Osteocyte (in vitro differentiated cells): ENCODE measurements around the gene IMMP2L. TPM values are rescaled to one million over a fixed set of nuclear protein-coding genes. Genes with fewer than 3 reads are reported as not detected.
"Not testable (repeated sequence)": the region's sequence is repeated elsewhere in the genome, so short reads cannot be mapped to it uniquely, and the experiment has no call there.

Source experiments
- DNase-seq: peaks from one replicate; pipeline ENCODE4 v3.0.0; 2021; ENCODE audit warnings: mixed read lengths; ENCODE audit not compliant: unreplicated experiment; ENCODE audit errors: extremely low spot score
- H3K27ac Mint-ChIP-seq: one replicate; pipeline ENCODE4 v1.8.0; 2021; ENCODE audit warnings: mild to moderate bottlenecking, mixed read lengths; ENCODE audit not compliant: unreplicated experiment
- H3K27me3 Mint-ChIP-seq: one replicate; pipeline ENCODE4 v1.8.0; 2021; ENCODE audit warnings: mixed read lengths; ENCODE audit not compliant: unreplicated experiment
- H3K36me3 Mint-ChIP-seq: one replicate; pipeline ENCODE4 v1.8.0; 2021; ENCODE audit warnings: mixed read lengths; ENCODE audit not compliant: unreplicated experiment
- H3K4me1 Mint-ChIP-seq: one replicate; pipeline ENCODE4 v1.8.0; 2021; ENCODE audit warnings: mixed read lengths; ENCODE audit not compliant: unreplicated experiment
- H3K4me3 Mint-ChIP-seq: one replicate; pipeline ENCODE4 v1.8.0; 2021; ENCODE audit warnings: mild to moderate bottlenecking, moderate library complexity, mixed read lengths; ENCODE audit not compliant: unreplicated experiment
- H3K9me3 Mint-ChIP-seq: one replicate; pipeline ENCODE4 v1.8.0; 2021; ENCODE audit warnings: mixed read lengths; ENCODE audit not compliant: unreplicated experiment
- long read RNA-seq: library from polyadenylated mRNA; unstranded; transcript quantifications from one replicate; pipeline ENCODE4 v2.0.0, GENCODE V29; 2021
- total RNA-seq: library from RNA; stranded (reverse); gene quantifications from 2 replicates; pipeline ENCODE4 v1.2.1, GENCODE V29; 2021
- TF ChIP-seq, protein P1 (sequence below): fragments of 200-600 bp; sonication (generic); IDR thresholded peaks from 2 replicates; pipeline ENCODE4 v1.5.0; 2021; ENCODE audit warnings: antibody characterized with exemption, mild to moderate bottlenecking, moderate library complexity

The IMMP2L gene
- 15.6 and 18.5 TPM in 2 replicates for total RNA-seq
- long read RNA-seq, partial matches to known transcripts = 1 of 10 reads
- long read RNA-seq, other reads (novel, unspliced or antisense) = 9 of 10 reads

GRCh38 chr7:111561904-111562732, at the start of gene IMMP2L:
IMMP2L (minus strand) TSS chr7:111562492.
- DNase-seq = peak; percentile 95
- Mint-ChIP-seq H3K27ac (peak within 1 kb of the TSS; percentile 88), H3K36me3 (peaks cover 6% of the 10 kb centered on the region), H3K27me3 (peaks cover 5% of the 10 kb centered on the region), H3K9me3 (no peaks in the 10 kb centered on the region), H3K4me1 (peaks cover 42% of the 10 kb centered on the region), H3K4me3 (peak within 1 kb of the TSS; percentile 77)
- TF ChIP-seq, protein P1, sequence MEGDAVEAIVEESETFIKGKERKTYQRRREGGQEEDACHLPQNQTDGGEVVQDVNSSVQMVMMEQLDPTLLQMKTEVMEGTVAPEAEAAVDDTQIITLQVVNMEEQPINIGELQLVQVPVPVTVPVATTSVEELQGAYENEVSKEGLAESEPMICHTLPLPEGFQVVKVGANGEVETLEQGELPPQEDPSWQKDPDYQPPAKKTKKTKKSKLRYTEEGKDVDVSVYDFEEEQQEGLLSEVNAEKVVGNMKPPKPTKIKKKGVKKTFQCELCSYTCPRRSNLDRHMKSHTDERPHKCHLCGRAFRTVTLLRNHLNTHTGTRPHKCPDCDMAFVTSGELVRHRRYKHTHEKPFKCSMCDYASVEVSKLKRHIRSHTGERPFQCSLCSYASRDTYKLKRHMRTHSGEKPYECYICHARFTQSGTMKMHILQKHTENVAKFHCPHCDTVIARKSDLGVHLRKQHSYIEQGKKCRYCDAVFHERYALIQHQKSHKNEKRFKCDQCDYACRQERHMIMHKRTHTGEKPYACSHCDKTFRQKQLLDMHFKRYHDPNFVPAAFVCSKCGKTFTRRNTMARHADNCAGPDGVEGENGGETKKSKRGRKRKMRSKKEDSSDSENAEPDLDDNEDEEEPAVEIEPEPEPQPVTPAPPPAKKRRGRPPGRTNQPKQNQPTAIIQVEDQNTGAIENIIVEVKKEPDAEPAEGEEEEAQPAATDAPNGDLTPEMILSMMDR = peak; percentile 50

DNA sequence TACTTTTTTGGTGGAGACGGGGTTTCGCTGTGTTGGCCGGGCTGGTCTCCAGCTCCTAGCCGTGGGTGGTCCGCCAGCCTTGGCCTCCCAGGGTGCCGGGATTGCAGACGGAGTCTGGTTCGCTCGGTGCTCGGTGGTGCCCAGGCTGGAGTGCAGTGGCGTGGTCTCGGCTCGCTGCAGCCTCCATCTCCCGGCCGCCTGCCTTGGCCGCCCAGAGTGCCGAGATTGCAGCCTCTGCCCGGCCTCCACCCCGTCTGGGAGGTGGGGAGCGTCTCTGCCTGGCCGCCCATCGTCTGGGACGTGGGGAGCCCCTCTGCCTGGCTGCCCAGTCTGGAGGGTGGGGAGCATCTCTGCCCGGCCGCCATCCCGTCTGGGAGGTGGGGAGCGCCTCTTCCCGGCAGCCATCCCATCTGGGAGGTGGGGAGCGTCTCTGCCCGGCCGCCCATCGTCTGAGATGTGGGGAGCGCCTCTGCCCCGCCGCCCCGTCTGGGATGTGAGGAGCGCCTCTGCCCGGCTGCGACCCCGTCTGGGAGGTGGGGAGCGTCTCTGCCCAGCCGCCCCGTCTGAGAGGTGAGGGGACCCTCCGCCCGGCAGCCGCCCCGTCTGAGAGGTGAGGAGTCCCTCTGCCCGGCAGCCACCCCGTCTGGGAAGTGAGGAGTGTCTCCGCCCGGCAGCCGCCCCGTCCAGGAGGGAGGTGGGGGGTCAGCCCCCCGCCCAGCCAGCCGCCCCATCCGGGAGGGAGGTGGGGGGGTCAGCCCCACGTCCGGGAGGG, 47.4 kb upstream of the IMMP2L start:
- not testable (repeated sequence) for DNase-seq, H3K27ac Mint-ChIP-seq, H3K4me1 Mint-ChIP-seq, H3K4me3 Mint-ChIP-seq, H3K36me3 Mint-ChIP-seq, H3K9me3 Mint-ChIP-seq
- peaks cover 13% of the 10 kb centered on the region for H3K27me3 Mint-ChIP-seq

DNA sequence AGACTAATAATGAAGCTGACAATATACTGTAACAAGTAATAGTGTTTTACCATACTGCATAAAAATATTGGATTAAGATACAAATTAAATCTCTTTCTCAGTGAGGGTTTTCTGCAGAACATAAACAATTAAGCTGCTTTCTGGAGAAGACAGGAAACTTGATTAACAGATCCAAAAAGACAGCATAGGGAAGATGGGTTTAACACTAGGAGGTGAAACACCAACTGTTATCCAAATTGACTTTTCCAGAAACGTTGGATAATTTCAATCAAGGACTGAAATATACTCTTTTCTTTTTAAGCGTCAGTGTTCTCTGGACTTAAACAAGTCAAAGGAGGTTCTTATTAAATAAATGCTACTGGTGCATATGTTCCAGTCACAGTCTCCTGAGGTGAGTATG, 45.3 kb upstream of the IMMP2L start:
- TF ChIP-seq, protein P1 = no peak
- Mint-ChIP-seq H3K36me3 (no peaks in the 10 kb centered on the region), H3K9me3 (no peaks in the 10 kb centered on the region), H3K27ac (no peak overlapping the region), H3K27me3 (peaks cover 11% of the 10 kb centered on the region), H3K4me1 (no peaks in the 10 kb centered on the region), H3K4me3 (no peak overlapping the region)
- no peak for DNase-seq

DNA sequence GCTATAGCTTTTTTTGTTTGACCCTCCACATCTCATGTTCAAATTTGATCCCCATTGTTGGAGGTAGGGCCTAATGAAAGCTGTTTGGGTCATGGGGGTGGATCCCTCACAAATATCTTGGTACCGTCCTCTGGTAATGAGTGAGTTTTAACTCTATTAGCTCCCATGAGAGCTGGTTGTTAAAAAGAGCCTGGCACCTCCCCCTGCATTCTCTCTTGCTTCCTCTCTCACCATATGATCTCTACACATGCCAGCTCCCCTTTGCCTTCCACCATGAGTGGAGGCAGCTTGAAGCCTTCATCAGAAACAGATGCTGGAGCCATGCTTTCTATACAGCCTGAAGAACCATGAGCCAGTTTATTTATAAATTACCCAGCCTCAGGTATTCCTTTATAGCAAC, 43.0 kb upstream of the IMMP2L start:
- Mint-ChIP-seq H3K4me3 (no peak overlapping the region), H3K36me3 (no peaks in the 10 kb centered on the region), H3K27me3 (peaks cover 11% of the 10 kb centered on the region), H3K4me1 (no peaks in the 10 kb centered on the region), H3K27ac (no peak overlapping the region), H3K9me3 (no peaks in the 10 kb centered on the region)
- TF ChIP-seq, protein P1 = no peak
- DNase-seq = no peak

DNA sequence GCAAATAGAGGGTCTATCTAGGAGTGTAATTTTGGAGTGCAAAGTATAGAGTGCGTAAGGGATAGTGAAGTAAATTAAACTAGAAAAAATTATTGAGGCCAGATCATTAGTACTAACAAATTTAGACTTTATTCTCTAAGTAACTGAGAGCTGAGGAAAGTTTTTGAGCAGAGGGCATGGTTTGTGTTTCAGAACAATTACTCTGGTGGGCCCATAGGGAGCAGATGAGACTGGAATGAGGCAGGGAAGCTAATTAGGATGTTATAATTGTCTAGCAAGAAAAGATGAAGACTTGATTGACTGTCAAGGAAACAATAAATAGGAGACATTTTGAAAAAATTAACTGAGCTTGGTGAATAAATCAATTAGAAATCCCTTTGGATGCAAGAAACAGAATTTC, 37.8 kb upstream of the IMMP2L start:
- Mint-ChIP-seq H3K27me3 (peaks cover under 1% of the 10 kb centered on the region), H3K4me1 (no peaks in the 10 kb centered on the region), H3K27ac (no peak overlapping the region), H3K4me3 (no peak overlapping the region), H3K36me3 (no peaks in the 10 kb centered on the region), H3K9me3 (peaks cover 9% of the 10 kb centered on the region)
- DNase-seq = no peak
- TF ChIP-seq, protein P1 = no peak
